ENCODE measurements around the gene LYL1. TPM values are rescaled to one million over a fixed set of nuclear protein-coding genes. Genes with fewer than 3 reads are reported as not detected.

LYL1 gene
- total RNA-seq, 1 donor from 2014 or later: 0.50 TPM

DNA sequence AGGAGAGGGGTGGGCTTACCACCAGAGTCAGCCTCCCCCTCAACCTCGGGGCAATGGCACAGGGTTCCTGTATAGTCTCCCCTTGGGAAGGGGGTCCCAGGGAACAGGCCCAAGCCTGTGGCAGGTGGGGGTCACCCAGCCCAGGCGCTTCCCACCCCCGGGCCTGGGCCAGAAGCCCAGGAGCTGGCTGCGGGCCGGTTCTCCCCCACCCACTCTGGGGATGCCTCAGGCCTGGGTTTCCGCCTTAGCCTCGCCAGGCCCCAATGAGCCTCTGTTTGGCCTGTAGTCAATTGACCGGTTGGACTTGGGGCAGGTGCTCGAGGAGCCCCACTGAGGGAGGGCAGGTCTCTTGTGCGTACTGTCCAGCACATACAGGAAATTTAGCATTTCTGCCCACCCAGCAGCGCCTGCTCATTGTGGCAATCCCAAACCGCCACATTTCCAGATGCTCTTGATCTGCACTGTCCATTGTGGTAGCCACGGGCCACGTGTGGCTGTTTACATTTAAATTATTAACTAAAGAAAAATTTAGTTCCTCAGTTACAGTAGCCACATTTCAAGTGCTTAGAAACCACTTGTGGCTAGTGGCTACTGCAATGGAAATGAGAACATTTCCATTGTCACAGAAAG is 9.9 kb downstream of the LYL1 start:
- no peak overlapping the region for H3K27ac Mint-ChIP-seq
- DNase-seq (ENCODE audit: low spot score, unreplicated experiment): no peak
- H3K4me3 Mint-ChIP-seq (ENCODE audit: low read depth): no peak overlapping the region
- H3K27me3 Mint-ChIP-seq: peaks cover 71% of the 10 kb centered on the region
- TF ChIP-seq, protein P1, sequence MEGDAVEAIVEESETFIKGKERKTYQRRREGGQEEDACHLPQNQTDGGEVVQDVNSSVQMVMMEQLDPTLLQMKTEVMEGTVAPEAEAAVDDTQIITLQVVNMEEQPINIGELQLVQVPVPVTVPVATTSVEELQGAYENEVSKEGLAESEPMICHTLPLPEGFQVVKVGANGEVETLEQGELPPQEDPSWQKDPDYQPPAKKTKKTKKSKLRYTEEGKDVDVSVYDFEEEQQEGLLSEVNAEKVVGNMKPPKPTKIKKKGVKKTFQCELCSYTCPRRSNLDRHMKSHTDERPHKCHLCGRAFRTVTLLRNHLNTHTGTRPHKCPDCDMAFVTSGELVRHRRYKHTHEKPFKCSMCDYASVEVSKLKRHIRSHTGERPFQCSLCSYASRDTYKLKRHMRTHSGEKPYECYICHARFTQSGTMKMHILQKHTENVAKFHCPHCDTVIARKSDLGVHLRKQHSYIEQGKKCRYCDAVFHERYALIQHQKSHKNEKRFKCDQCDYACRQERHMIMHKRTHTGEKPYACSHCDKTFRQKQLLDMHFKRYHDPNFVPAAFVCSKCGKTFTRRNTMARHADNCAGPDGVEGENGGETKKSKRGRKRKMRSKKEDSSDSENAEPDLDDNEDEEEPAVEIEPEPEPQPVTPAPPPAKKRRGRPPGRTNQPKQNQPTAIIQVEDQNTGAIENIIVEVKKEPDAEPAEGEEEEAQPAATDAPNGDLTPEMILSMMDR (IDR thresholded peaks at IDR 0.05; ENCODE audit: unreplicated experiment): no peak
- no peaks in the 10 kb centered on the region for H3K9me3 Mint-ChIP-seq (ENCODE audit: low read depth)
- peaks cover 5% of the 10 kb centered on the region for H3K4me1 Mint-ChIP-seq (ENCODE audit: low read depth)
- no peaks in the 10 kb centered on the region for H3K36me3 Mint-ChIP-seq (ENCODE audit: insufficient read depth)

DNA sequence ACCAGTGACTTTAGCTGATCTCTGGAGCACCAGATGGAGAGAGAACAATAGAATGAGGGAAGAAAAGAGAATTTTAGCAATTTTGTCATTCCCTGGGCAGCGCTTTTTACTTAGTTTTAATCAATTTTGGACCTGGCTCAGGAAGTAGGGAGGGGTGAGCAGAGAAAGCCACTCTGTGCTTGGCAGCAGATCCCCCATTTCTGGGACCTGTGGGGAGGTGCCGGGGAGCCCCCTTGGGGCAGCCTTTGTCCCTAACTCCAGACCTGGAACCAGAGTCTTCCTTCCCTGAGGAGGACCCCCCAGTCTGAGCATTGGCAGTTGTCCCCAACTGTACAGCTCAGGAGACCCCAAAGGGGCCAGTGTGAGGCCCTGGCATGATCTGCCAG is 10.5 kb downstream of the LYL1 start:
- TF ChIP-seq, protein P1 (IDR thresholded peaks at IDR 0.05; ENCODE audit: unreplicated experiment): no peak
- Mint-ChIP-seq H3K4me3 (ENCODE audit: low read depth) (no peak overlapping the region), H3K27me3 (peaks cover 71% of the 10 kb centered on the region), H3K9me3 (ENCODE audit: low read depth) (no peaks in the 10 kb centered on the region), H3K27ac (no peak overlapping the region), H3K36me3 (ENCODE audit: insufficient read depth) (no peaks in the 10 kb centered on the region), H3K4me1 (ENCODE audit: low read depth) (peaks cover 5% of the 10 kb centered on the region)
- DNase-seq (ENCODE audit: low spot score, unreplicated experiment): no peak

DNA sequence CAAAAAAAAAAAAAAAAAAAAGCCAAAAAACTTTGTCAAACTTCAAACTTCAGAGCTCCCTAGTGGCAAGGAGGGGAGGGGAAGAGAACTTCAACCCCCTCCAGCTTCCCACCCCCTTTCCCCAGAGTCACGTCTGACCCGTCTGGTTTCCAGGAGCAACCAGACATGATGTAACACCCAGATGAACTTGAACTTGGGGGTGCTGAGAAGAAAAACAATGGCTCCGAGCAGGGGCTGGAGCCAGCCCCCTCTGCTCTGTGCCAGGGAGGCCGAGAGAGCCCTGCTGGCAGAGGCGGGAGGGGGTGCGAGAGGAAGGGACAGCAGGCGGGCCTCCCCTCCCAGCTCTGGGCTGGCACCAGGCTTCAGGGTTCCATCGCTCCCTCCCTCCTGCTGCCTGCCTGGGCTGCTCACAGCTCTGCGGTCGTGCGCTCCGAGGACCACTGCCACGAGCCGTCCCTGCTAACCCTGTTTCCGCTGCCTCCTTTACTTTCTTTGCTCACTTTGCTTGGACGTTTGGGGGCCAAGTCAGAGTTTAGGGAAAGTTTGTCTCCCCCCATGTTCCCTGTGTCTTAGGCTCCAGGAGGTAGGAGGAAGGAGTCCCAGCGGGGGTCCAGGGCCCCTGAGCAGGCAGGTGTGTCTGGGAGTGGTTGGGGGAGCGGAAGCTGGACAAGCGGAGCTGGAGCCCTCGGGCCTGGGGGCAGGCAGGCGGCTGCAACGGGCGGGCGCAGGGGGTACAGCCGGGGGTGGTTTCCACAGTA is 11.1 kb downstream of the LYL1 start:
- no peak for DNase-seq (ENCODE audit: low spot score, unreplicated experiment)
- no peaks in the 10 kb centered on the region for H3K9me3 Mint-ChIP-seq (ENCODE audit: low read depth)
- no peak overlapping the region for H3K27ac Mint-ChIP-seq
- H3K27me3 Mint-ChIP-seq: peaks cover 73% of the 10 kb centered on the region
- TF ChIP-seq, protein P1 (IDR thresholded peaks at IDR 0.05; ENCODE audit: unreplicated experiment): no peak
- no peak overlapping the region for H3K4me3 Mint-ChIP-seq (ENCODE audit: low read depth)
- no peaks in the 10 kb centered on the region for H3K36me3 Mint-ChIP-seq (ENCODE audit: insufficient read depth)
- H3K4me1 Mint-ChIP-seq (ENCODE audit: low read depth): peaks cover 5% of the 10 kb centered on the region

DNA sequence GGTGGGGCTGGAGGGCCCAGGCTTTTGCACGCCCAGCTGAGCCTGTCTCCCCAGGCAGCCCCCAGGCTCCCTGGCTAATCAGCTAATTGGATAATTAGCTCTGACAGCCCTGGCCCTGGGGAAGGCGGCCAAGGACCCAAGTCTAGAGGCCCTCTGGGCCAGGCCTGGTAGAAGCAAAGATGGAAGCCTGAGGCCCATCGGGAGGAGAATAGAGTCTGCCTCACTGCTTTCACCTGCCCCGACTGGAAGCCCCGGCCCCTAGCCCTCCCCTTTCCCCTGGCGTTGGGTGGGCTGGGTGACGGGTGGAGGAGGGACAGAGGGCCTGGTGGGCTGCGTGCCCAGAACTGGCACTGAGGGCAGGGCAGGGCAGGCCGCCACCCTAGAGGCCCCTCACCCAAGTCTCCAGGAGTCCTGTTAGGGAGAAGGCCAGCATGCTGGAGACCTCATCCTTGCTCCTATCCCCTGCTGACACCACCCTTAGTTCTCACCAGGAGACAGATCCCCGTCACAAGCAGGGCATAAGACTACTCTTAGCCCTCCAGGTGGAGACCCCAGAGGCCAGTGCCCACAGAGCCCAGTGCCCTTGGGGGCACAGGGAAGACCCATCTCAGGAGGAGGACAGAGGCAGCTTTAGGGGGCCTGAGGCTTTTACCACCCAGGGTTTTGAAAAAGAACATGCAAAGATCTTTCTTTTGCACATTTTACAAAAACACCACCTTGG is 12.0 kb downstream of the LYL1 start:
- Mint-ChIP-seq H3K36me3 (ENCODE audit: insufficient read depth) (no peaks in the 10 kb centered on the region), H3K9me3 (ENCODE audit: low read depth) (no peaks in the 10 kb centered on the region), H3K4me3 (ENCODE audit: low read depth) (no peak overlapping the region), H3K27ac (no peak overlapping the region), H3K27me3 (peaks cover 75% of the 10 kb centered on the region), H3K4me1 (ENCODE audit: low read depth) (peaks cover 2% of the 10 kb centered on the region)
- DNase-seq (ENCODE audit: low spot score, unreplicated experiment): no peak
- TF ChIP-seq, protein P1 (IDR thresholded peaks at IDR 0.05; ENCODE audit: unreplicated experiment): no peak

DNA sequence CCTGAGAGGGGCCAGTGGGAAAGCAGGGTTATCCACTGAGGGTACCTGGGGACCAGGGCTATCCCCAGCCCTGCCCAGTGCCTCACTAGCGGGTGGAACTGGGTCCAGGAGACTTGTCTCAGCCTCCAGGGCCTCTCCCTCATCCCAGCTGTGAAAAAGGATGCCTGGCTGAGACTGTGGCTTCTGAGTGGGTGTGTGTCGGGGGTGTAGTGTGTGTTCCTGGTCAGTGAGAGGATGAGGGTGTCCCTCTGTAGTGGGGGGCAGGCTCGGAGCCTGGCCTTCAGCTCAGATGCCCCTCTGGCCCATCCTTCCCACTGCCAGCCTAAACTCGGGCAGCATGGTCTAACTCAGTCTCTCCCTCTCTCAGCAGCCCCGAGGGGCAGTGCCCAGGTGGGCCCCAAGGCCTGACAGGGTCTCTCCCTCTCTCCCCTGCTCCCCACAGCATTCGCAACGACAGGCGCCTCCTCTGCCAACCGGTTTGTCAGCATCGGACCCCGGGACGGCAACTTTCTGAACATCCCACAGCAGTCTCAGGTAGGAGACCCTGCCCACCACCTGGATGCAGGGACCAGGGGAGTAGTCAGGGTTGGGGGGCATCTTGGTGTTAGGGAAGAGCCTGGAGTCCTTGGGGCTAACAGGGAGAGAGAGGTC is 12.7 kb downstream of the LYL1 start:
- Mint-ChIP-seq H3K9me3 (ENCODE audit: low read depth) (no peaks in the 10 kb centered on the region), H3K4me1 (ENCODE audit: low read depth) (peaks cover 2% of the 10 kb centered on the region), H3K27me3 (peaks cover 80% of the 10 kb centered on the region), H3K27ac (peak overlapping the region; percentile 13), H3K36me3 (ENCODE audit: insufficient read depth) (no peaks in the 10 kb centered on the region), H3K4me3 (ENCODE audit: low read depth) (no peak overlapping the region)
- TF ChIP-seq, protein P1 (IDR thresholded peaks at IDR 0.05; ENCODE audit: unreplicated experiment): no peak
- no peak for DNase-seq (ENCODE audit: low spot score, unreplicated experiment)

Measured in progenitor cell of endocrine pancreas (in vitro differentiated cells).